Amniotic epithelial cell (primary cell): ENCODE data around the gene CYP19A1.
"Not testable (repeated sequence)": the region's sequence is repeated elsewhere in the genome, so short reads cannot be mapped to it uniquely, and the experiment has no call there.

ENCODE experiments used
- DNase-seq: peaks from one replicate; pipeline ENCODE4 v3.0.0-alpha.2; 2010; ENCODE audit warnings: low read depth

Gene CYP19A1

DNA sequence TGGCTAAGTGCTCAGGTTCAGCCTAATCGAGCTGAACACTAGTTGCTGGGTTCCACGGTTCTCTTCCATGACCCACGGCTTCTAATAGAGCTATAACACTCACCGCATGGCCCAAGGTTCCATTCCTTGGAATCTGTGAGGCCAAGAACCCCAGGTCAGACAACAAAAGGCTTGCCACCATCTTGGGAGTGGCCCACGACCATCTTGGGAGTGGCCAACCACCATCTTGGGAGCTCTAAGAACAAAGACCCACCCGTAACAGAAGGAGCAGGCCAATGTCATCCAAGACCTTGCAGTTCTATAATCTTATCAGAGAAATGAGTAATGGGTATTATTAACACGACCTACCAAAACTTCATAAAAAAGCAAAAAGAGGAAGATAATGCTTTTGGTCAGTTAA, 77.3 kb downstream of the CYP19A1 start:
- not testable (repeated sequence) for DNase-seq

GRCh38 chr15:51260202-51260601, 78.2 kb downstream of the CYP19A1 start:
- no peak for DNase-seq

- DNase-seq: no peak
Measured at GRCh38 chr15:51255533-51255932, 82.9 kb downstream of the CYP19A1 start.

- no peak for DNase-seq
Measured at GRCh38 chr15:51253366-51253765, 85.0 kb downstream of the CYP19A1 start.

- no peak for DNase-seq
Measured at GRCh38 chr15:51252671-51253070, 85.7 kb downstream of the CYP19A1 start.

DNA sequence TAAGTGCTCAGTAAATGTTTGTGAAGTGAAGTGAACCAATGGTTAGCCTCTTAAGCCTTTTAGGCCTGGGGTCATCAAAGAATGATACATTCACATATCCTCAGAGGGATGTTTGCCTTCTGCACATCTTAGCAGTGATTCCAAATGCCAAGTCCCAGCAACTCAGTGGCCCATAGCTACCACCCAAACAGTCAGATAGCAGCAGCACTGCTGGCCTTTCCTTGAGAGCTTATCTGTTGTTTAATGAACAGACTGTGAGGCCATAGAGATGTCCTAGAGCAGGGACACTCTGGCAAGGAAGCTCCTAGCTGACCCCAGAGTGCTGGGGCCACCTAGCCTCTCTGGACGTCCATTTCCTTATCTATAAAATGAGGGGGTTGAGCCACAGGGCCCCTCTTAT, 86.8 kb downstream of the CYP19A1 start:
- no peak for DNase-seq

DNA sequence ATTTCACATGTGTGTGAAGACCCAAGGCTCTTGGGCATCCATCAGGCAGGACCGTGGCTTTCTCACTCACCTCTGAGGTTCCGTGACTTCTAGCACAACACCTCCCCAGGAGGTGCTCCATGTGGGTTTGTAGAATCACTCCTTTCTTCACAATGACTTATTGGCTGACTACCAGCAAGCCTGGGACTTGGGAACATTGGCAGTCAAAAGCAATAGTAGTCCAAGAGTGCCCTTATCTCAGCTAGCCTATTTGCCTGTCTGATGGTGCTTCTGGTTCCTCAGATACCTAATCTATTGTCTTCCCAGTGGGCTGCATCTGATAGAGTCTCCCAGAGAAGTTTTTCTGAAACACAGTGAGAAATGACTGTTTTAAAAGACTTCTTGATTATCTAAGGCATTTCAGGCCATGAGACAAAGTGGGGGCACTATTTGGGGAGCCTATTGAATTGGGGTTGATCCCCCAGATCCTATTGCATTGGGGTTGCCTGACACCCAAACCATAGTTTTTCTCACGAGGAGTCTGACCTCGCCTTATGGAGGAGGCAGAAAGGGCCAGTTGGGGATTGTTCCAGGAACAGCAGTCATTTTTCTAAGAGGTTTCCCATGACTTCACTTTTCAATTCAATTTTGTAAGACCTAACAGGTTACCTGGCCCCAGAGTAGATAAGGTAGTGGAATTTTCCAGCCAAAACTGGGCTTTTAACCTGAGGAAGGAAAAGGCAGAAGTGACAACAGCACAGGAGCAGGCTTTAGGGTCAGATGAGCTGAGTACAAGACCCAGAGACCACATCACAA, 88.0 kb downstream of the CYP19A1 start:
- no peak for DNase-seq

- no peak for DNase-seq
Measured at GRCh38 chr15:51245628-51246027, 92.8 kb downstream of the CYP19A1 start.

GRCh38 chr15:51244423-51244869, 94.0 kb downstream of the CYP19A1 start:
- peak; percentile 30 for DNase-seq

DNA sequence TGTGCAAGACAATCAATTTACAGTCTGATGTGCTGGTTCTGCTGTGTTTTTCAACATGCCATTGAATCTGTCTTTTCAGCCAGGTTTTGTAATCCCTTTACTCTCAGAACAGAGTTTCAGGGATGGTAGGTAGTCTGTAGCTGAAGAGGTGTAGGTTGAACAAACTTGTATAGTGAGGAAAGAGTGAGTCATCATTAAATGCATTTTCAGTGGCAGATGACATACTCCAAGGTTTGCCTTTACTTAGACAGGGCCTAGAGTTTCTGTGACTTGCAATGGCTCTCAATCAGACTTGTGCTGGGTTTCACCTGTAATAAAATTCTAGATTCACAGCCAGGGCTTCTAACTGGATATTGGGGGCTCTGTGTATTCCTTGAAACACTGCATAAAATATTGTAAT, 94.6 kb downstream of the CYP19A1 start:
- no peak for DNase-seq

DNA sequence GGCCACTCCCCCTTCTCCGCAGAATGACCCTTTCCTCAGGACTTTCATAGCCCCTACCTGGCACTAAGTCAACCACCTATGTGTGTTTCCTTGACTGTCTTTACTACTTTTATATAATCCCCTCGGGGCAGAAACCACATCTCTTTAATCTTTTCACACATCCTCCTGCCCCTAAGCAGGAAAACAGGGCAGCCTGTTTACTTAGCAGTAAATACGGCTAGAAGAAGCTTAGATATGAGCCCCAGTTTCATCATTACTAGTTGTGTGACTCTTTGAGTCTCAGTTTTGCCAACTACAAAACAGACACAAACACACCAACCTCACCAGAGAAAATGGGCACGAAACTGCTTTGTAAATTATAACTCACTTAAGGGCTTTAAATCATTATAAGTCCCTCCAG, 98.3 kb downstream of the CYP19A1 start:
- DNase-seq: no peak

DNA sequence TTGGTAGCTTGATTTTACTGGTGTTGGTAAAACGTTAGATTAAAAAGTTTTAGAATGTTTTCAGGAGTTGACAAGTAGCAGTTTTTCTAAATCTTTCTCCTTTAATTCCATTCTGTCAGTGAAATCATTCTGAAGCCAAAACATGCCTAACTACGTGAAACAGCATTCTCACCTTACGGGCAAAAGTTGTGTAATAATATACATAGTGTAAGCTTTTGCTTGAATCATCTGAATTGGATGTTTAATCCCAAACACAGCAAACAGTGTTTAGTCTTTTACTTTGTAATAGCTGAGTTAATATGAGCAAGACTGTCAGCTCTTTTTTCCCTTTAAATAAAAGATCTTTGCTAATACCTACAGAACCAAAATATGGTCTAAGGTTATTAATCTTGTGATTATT, 100.6 kb downstream of the CYP19A1 start:
- DNase-seq: no peak

- no peak for DNase-seq
Measured at GRCh38 chr15:51234176-51234927, 104.0 kb downstream of the CYP19A1 start.

GRCh38 chr15:51232581-51232980, 105.8 kb downstream of the CYP19A1 start:
- no peak for DNase-seq

GRCh38 chr15:51229907-51230330, 108.5 kb downstream of the CYP19A1 start:
- peak; percentile 17 for DNase-seq

DNA sequence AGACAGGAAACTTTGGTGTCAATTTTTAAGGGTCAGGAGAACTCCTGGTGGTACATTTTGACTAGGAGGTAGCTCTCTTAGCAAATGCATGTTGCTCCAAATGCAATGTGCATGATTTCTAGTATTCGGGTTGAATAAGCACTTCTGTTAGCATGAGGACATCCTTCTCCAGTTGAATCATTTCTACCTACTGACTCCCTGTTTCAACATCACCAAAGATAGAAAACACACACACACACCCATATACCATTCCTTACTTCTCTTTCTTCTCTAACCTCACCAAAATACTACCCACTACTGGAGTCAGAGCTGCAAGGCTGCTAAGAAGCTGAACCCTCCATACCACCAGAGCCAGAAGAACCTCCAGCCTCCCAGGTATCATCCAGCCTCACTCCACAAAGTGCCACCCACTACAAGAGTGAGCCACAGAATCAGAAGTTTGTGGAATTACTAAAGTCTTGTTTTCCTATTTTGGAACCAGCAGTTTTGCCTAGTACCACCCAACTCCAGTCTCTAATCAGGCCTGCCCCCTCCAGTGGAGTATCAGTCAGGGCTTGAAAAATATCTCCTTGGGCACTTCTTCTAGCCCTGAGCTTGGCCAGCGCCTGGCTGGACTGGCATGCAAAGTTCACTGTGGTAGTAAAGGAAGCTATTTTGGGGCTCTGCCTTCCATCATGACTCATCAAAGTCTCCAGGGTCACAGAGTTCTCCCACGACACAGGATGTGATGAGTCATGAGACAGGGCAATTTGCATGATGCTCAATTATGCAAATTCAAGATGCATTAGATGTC, 110.3 kb downstream of the CYP19A1 start:
- peak; percentile 79 for DNase-seq

DNA sequence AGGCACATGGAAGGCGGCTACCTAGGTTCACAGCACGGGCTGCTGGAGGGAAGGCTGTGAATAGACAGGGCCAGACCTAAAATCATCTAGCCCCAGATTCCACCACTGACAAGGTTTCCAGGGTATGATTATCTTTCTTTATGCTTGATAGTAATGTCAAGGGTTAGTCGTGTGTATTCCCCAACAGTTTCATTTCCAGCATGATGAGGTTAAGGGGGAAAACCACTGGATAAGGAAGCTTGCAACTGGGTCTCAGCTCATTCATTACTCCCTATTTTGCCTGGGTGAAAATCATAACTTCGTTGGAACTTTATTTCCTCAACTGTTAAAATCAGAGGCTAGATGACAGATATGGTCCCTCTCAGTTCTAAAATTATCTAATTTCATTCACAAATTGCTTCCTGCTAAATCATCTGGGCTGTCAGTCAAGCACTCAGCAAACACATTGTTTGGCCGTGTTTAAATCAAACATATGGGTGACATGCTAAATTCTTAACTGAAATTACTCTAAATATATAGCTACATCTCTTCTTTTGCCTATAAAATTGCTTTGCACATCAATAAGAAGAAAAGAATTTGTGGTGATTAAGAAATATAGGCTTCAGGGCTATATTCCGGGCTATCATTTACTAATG, 111.7 kb downstream of the CYP19A1 start:
- DNase-seq: no peak

DNA sequence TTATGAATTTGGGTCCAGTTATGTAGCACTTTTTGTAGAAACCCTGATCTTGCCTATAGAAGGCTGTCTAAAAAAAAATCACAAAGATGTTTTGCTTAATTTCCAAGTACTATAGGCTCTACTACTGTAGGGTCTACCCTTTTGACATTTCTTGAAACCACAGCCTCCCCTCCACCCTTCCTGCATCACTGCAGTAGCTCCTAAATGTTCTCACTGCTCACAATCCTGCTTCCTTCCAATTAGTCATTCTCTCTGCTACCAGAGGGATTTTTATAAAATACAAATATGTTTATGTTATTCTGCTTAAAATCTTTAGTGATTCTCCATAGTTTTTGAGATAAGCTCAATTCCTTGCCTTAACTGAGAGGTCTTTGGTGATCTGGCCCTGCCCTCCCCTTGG, 114.0 kb downstream of the CYP19A1 start:
- DNase-seq: no peak

DNA sequence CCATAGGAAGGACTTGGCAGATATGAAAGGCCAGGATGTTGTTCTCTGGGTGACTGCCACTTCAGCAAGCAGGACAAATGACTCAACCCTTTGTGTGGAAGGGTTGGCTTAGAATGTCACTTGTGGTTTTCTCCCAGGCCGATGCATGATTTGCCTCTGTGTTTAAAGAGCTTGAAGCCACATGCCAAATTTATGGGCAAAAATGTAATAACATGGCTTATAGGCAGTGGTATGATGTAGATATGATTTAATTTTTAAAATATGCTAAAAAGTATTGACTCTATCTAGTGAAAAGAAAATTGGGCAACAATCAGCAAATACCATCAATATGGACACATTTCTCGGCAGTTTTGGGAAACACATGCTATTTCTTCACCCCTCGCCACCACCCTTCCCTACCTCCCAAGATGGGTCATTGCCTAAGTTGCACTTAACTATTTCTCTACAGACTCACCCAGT, 114.6 kb downstream of the CYP19A1 start:
- DNase-seq: peak; percentile 48

DNA sequence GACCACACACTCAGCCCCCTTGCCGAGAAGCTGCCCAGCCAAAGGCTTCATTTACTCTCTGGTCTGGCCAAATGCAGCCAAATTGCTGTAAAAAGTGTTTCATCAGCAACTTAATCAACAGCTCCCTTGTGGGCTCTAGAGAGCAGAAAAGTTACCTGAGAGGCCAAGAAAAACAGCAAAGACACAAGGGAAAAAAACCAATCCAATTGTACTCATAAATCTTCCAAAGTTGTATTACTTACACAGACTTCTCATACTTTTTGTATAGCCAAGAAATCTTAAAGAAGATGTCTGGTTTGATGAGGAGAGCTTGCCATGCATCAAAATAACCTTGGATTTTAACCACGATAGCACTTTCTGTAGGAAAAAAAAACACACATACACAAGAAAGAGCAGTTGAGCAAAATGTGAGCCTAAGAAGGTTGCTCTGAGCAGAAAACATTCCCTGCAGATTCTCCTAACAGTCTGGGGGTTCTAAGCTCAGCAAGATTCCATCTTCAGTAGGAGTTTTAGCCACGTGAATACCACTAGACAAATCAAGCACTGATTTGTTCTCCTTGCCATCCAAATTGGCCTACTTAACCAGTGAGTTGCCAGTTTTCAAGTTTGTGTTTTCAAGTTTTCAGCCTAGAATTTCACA, 120.0 kb downstream of the CYP19A1 start:
- DNase-seq: no peak

DNA sequence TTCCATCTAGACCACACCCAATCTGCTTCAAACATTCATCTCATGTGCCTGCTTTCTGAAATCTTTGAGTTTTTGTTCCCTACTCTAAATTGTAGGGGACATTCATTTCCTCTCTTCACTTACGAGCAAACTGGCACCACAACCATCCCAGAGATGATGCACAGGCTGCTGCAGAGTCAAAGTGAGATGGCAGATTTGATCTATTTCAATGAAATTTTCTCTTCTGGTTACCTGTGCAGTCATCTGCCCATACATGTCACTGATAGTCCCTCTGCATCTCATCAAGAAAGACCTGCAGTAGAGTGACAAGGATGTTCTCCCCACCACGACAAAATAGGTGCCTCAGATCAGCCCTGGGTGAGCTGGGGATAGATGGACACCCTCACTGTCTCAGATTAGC, 125.5 kb downstream of the CYP19A1 start:
- no peak for DNase-seq
